Activated CD8-positive, alpha-beta T cell treated with anti-CD3 and anti-CD28 coated beads for 36 hours (primary cell): ENCODE data around the gene SEMA5B. TPM values are rescaled to one million over a fixed set of nuclear protein-coding genes. Genes with fewer than 3 reads are reported as not detected.

ENCODE experiments used
- ATAC-seq: fragments of 200-7000 bp; cut with Tn5 transposase; one replicate; pipeline ENCODE4 v1.10.0; 2021; ENCODE audit warnings: mild to moderate bottlenecking, moderate library complexity
- CTCF ChIA-PET: fragments of 350-600 bp; sonication (Branson Sonifier 250); formaldehyde crosslinking; loops from one replicate; lab custom pipeline; 2021; ENCODE audit warnings: antibody characterized with exemption; lab: Charles Lee
- POLR2A ChIA-PET: fragments of 350-600 bp; sonication (Branson Sonifier 250); formaldehyde crosslinking; loops from one replicate; lab custom pipeline; 2021; ENCODE audit warnings: antibody characterized with exemption; lab: Charles Lee
- DNase-seq: peaks from one replicate; pipeline ENCODE4 v3.0.0-alpha.2; 2020
- H3K27ac Mint-ChIP-seq: one replicate; pipeline ENCODE4 v1.8.0; 2021; ENCODE audit warnings: mild to moderate bottlenecking, mixed read lengths
- H3K27me3 Mint-ChIP-seq: one replicate; pipeline ENCODE4 v1.8.0; 2021; ENCODE audit warnings: mixed read lengths
- H3K36me3 Mint-ChIP-seq: one replicate; pipeline ENCODE4 v1.8.0; 2021; ENCODE audit warnings: low read depth, mixed read lengths
- H3K4me1 Mint-ChIP-seq: one replicate; pipeline ENCODE4 v1.8.0; 2021; ENCODE audit warnings: low read depth, mixed read lengths
- H3K4me3 Mint-ChIP-seq: one replicate; pipeline ENCODE4 v1.8.0; 2021; ENCODE audit warnings: mild to moderate bottlenecking, moderate library complexity, mixed read lengths
- H3K9me3 Mint-ChIP-seq: one replicate; pipeline ENCODE4 v1.8.0; 2021; ENCODE audit warnings: mixed read lengths
- CTCF ChIP-seq: fragments of 200-600 bp; IDR thresholded peaks from one replicate; pipeline ENCODE4 v1.8.0; 2022; ENCODE audit warnings: antibody characterized with exemption, mild to moderate bottlenecking
- intact Hi-C: fragments of 100-400 bp; cut with micrococcal nuclease; formaldehyde crosslinking; loops from one replicate; pipeline ENCODE4 v1.10.0; 2022
- total RNA-seq, 2 experiments: library from RNA; stranded (reverse); gene quantifications; one replicate each; pipeline ENCODE4 v1.2.3, GENCODE V29; 2021

Gene SEMA5B
- total RNA-seq, 2 experiments from 2014 or later: not detected

GRCh38 chr3:122973893-122974615 lies 53.5 kb downstream of the SEMA5B start:
- no peak for DNase-seq
- POLR2A ChIA-PET: interaction anchor here (0.6 kb wide), 1 partner anchor 10 kb away, joined by 3 read pairs; no protein-coding TSS in a partner anchor
- CTCF ChIA-PET: interaction anchor here (1.1 kb wide), 1 partner anchor 32 kb away, joined by 3 read pairs; no protein-coding TSS in a partner anchor
- peaks cover 4% of the 10 kb centered on the region for H3K27me3 Mint-ChIP-seq
- TF ChIP-seq CTCF: no peak
- no peak for ATAC-seq
- H3K36me3 Mint-ChIP-seq: no peaks in the 10 kb centered on the region
- no peaks in the 10 kb centered on the region for H3K9me3 Mint-ChIP-seq
- no peak overlapping the region for H3K4me3 Mint-ChIP-seq
- no peak overlapping the region for H3K27ac Mint-ChIP-seq
- peaks cover 14% of the 10 kb centered on the region for H3K4me1 Mint-ChIP-seq
- intact Hi-C loops: no loop called here

DNA sequence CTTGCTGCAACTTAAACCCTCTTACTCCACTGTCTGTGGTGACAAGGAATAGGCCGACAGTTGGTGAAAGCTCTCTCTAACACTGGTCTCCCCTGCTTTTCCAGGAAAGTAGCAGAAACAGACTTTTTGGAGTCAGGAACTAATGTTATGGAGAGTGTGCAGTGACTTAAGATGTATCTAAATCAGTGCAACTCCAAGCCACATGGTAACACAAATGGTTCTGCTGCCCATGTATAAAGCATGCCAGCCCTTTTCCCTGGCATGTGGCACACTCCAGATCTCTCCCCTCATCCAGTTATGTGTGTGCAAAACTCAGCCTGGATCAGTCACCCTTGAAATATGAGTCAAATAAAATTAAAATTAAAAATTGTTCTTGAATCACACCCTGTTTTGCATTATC lies 55.4 kb downstream of the SEMA5B start:
- no peak overlapping the region for H3K27ac Mint-ChIP-seq
- POLR2A ChIA-PET: no interaction called here
- intact Hi-C loops: no loop called here
- CTCF ChIA-PET: no interaction called here
- peaks cover 4% of the 10 kb centered on the region for H3K27me3 Mint-ChIP-seq
- H3K9me3 Mint-ChIP-seq: no peaks in the 10 kb centered on the region
- no peak for TF ChIP-seq CTCF
- no peaks in the 10 kb centered on the region for H3K36me3 Mint-ChIP-seq
- peaks cover 14% of the 10 kb centered on the region for H3K4me1 Mint-ChIP-seq
- H3K4me3 Mint-ChIP-seq: no peak overlapping the region
- DNase-seq: no peak
- ATAC-seq: no peak

GRCh38 chr3:122969585-122970469 lies 57.7 kb downstream of the SEMA5B start:
- no peak for DNase-seq
- H3K4me3 Mint-ChIP-seq: no peak overlapping the region
- POLR2A ChIA-PET: no interaction called here

GRCh38 chr3:122967765-122968164 lies 59.8 kb downstream of the SEMA5B start:
- H3K27ac Mint-ChIP-seq: no peak overlapping the region
- TF ChIP-seq CTCF: no peak
- ATAC-seq (no peak), DNase-seq (no peak)
- intact Hi-C loops: no loop called here
- POLR2A ChIA-PET: interaction anchor here (0.6 kb wide), 1 partner anchor 22 kb away, joined by 3 read pairs; no protein-coding TSS in a partner anchor
- H3K9me3 Mint-ChIP-seq: no peaks in the 10 kb centered on the region
- H3K4me3 Mint-ChIP-seq: no peak overlapping the region
- CTCF ChIA-PET: no interaction called here
- no peaks in the 10 kb centered on the region for H3K36me3 Mint-ChIP-seq
- H3K27me3 Mint-ChIP-seq: no peaks in the 10 kb centered on the region
- H3K4me1 Mint-ChIP-seq: no peaks in the 10 kb centered on the region

More at GRCh38 chr3:122969585-122970469, 57.7 kb downstream of the SEMA5B start:
- Mint-ChIP-seq H3K4me1 (peaks cover 1% of the 10 kb centered on the region), H3K27ac (no peak overlapping the region), H3K27me3 (no peaks in the 10 kb centered on the region), H3K9me3 (no peaks in the 10 kb centered on the region), H3K36me3 (no peaks in the 10 kb centered on the region)
- intact Hi-C loops: no loop called here
- CTCF ChIA-PET: no interaction called here
- no peak for ATAC-seq
- no peak for TF ChIP-seq CTCF

DNA sequence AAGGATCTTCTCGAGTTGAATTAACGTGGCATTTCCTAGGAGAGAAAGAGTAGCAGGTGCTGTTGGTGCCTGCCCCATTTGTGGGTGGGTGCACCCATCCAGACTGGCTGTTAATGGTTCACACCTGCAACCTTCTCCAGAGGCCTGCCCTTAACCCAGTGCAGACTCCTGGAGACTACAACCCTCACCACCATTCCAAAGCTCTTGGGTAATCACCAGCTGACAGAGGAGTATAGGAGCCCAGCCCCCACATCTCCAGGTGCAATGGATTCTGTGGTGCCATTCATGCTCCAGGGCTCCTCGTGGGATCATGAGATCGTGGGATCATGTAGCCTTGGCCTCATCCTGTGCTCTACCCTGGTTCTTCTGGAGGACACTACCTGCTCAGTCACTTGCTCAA lies 60.2 kb downstream of the SEMA5B start:
- CTCF ChIA-PET: no interaction called here
- intact Hi-C loops: no loop called here
- DNase-seq (no peak), ATAC-seq (no peak)
- Mint-ChIP-seq H3K9me3 (no peaks in the 10 kb centered on the region), H3K4me1 (no peaks in the 10 kb centered on the region), H3K27me3 (no peaks in the 10 kb centered on the region), H3K27ac (no peak overlapping the region), H3K36me3 (no peaks in the 10 kb centered on the region), H3K4me3 (no peak overlapping the region)
- no peak for TF ChIP-seq CTCF
- POLR2A ChIA-PET: interaction anchor here (0.6 kb wide), 1 partner anchor 21 kb away, joined by 3 read pairs; no protein-coding TSS in a partner anchor
